GM08714 (cell line): ENCODE results near the gene PRR20G.
"Not testable (repeated sequence)": the region's sequence is repeated elsewhere in the genome, so short reads cannot be mapped to it uniquely, and the experiment has no call there.

ENCODE experiments used
- H3K4me3 ChIP-seq: fragments of 200-500 bp; sonication (Bioruptor generic); 2 replicates; pipeline ENCODE4 v1.5.1; 2014; ENCODE audit warnings: mild to moderate bottlenecking, low read length, inconsistent platforms
- ZNF274 ChIP-seq: IDR thresholded peaks from 2 replicates; pipeline ENCODE4 v1.6.1; 2012; ENCODE audit warnings: mild to moderate bottlenecking, low read depth, low read length

PRR20G gene

GRCh38 chr3:127287840-127288239 lies at the start of gene PRR20G:
PRR20G (minus strand) TSS chr3:127288046; CDS start chr3:127287365, 681 bp downstream.
- TF ChIP-seq ZNF274, result no peak

DNA sequence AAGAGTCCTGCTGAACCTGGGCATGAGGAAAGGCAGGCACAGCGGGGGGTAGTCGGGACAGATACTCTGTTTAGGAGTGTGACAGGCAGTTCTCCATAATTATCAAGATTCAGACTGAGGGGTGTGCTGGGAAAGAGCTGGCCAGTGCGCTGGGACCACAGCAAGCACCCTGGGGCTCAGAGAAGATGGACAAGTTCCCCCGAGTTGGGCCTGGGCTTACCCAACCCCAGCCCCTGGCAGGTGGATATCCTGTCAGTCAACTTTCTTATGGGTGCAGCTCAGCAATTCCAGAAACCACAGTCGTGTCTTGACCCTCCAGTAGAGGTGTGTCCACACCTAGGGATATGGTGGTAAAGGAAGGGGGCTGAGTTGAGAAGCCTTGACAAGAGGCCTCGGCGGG lies 49.2 kb upstream of the PRR20G start:
- no peak overlapping the region for H3K4me3 ChIP-seq
- no peak for TF ChIP-seq ZNF274

More at GRCh38 chr3:127287840-127288239, at the start of gene PRR20G:
- H3K4me3 ChIP-seq, result no peak within 1 kb of the TSS

DNA sequence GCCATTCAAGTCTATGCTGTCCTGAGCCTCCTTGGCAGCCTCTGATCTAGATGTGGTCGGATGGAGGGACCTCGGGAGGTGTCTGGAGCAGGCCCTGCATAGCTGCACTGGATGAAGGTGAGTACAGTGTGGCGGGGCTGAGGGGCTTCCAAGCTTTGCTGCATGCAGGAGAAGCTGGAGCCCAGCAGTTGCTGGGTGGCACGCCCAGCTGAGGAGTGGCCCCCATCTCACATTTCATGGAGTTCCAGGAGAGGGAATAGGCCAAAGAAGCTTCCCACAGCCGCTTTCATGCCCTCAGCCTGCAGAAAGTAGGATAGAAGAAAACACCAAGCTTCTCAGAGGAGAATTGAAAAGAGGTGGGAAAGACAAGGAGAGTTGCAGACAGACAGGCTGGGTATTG lies 48.3 kb upstream of the PRR20G start:
- no peak for TF ChIP-seq ZNF274
- H3K4me3 ChIP-seq, result no peak overlapping the region

GRCh38 chr3:127330385-127330784 lies 42.5 kb upstream of the PRR20G start:
- H3K4me3 ChIP-seq, result no peak overlapping the region
- no peak for TF ChIP-seq ZNF274

DNA sequence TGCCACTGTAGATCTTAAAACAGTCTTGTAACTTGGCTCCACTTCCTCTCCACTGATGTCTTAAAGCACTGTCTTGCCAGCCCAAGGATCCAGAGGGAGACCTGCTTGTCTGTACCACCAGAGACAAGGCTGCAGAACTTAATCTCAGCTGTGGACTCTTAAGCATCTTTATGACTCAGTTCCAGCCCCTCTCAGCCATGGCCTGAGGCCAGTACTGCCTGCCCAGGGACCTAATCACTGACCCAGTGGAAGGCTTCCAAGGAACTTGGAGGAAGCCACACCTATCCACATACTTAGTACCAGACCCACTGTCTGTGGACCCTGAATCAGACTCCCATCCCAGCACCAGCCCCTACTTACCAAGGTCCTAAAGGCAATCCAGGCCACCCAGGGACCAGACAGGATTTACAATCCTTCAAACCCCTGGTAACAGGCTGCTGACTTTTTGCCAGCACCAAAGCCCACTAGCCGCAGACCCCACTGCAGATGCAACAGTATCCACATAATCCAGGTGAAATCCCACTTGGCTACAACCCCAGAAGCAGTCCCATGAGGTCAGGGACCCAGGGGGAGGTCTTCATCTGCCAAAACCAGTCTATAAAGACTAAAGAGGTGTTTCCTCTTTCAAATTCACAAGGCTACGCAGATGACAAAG lies 41.9 kb upstream of the PRR20G start:
- no peak overlapping the region for H3K4me3 ChIP-seq
- TF ChIP-seq ZNF274, result no peak

GRCh38 chr3:127328421-127328820 lies 40.6 kb upstream of the PRR20G start:
- no peak for TF ChIP-seq ZNF274
- H3K4me3 ChIP-seq, result no peak overlapping the region

DNA sequence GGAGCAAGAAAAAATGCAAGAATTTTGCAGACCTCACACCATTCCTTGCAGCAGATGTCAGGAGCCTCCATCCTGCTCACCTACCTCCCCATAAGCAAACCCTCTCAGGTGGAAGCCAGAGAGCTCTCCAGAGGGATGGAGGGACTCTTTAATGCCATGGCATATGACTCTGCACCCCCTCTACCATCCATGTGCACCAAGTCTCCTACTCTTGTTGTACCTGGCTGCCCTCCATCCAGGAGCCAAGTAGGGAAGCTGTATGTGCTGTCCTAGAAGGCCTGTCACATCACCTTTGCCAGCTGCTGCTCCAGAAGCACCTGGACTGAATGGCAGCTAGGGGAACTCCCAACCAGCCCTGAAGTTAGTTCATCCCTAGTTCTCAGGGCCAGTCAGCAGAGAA lies 38.5 kb upstream of the PRR20G start:
- no peak overlapping the region for H3K4me3 ChIP-seq
- TF ChIP-seq ZNF274, result no peak

DNA sequence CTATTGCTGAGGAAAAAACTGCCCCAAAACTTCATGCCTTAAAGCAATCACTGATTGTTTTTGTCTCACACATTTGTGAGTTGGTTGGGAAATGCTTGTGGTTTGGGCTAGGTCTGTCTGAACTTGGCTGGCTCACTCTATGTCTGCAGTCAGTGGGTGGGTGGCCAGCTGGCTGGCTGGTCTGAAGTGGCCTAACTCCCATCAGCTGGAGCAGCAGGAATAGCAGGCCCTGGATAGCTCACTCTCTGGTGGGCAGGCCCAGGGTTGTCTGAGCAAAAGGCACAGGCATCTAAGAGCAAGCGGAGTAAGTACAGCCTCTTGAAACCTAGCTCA lies 37.7 kb upstream of the PRR20G start:
- H3K4me3 ChIP-seq, result no peak overlapping the region
- no peak for TF ChIP-seq ZNF274

DNA sequence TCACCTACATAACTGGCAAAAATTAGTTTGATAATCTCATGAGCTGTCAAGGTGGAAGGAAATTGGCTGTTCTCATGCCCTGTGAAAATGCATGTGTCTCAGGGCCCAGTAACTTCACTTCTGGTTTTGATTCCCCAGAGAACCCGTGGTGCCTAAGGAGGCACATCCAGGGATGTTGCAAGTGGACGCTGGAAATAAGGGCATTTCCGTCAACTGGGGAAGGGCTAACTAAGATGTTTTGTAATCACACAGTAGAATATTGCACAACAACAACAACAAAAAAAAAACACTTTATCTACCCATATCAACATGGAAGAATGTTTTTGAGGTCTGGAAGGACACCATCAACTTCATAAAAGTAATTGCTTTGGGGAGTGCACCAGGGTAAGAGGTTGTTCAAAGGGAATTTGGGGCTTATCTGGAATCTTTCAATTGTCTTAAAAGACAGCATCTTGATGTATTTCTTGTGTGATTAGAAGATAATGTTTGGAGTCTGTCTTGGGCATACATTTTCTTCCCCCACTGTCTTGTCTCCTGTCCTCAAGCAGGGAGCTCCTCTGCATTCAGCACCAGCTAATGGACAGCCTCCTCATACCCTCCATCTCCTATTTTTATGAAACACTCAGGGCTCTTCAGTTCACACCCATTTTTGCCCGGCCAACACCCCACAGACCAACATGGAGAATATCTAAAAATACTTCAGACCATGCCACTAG lies 37.2 kb upstream of the PRR20G start:
- TF ChIP-seq ZNF274, result no peak
- no peak overlapping the region for H3K4me3 ChIP-seq

DNA sequence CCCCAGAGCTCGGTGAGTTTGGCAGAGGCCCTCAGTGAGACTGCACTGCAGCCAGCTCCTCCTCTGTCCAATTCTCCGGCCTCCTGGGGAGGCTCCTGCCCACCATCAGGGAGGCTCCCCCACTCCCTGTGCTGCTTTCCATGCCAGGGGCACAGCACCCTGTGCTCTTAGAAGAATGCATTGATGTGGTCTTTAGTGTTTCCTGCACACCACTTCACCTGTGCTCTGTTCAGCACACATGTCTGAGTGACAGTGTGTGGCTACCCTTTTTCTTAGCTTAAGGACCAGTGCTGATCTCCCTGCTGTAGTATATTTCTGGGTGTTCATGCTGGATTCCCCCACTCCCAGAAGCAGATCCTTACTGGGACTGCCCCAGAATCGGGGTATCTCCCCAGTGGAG lies 36.2 kb upstream of the PRR20G start:
- TF ChIP-seq ZNF274, result no peak
- H3K4me3 ChIP-seq, result no peak overlapping the region

DNA sequence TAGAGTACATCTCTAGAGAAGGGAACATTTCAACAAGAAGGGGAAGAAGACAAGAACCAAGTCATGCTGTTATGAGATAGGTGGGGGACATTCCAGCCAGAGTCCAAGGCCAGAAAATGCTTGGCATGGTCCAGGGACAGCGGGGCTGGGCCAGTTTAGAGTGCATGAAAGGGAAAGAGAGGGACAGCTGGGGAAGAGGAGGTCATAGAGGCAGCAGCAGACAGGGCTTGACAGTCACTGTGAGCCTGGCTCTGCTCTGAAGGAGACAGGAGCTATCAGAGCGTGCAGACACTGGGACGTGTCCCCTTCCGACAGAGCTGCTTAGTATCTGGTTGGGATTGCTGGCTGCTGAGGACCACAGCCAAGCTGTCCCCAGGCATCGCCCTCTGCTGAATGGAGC lies 35.7 kb upstream of the PRR20G start:
- H3K4me3 ChIP-seq, result no peak overlapping the region
- TF ChIP-seq ZNF274, result no peak

DNA sequence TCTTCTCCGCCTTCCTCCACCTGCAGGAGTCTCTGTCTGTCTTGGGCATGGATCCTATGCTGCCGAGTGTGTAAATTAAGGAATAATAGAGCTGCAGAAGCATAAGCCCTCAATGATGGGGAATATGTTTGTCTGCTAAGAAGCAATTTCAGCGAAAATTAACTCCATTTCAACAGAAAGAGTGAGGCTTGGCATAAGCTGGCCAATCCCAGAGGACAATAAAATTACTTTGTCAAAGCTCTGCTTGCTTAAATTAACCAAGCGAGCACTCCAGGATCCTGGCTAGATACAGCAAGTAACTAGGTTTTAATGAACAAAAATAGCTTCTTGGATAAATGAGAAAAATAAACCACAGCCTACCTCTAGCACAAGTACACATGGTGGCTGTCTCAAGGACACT lies 33.5 kb upstream of the PRR20G start:
- no peak for TF ChIP-seq ZNF274
- no peak overlapping the region for H3K4me3 ChIP-seq

DNA sequence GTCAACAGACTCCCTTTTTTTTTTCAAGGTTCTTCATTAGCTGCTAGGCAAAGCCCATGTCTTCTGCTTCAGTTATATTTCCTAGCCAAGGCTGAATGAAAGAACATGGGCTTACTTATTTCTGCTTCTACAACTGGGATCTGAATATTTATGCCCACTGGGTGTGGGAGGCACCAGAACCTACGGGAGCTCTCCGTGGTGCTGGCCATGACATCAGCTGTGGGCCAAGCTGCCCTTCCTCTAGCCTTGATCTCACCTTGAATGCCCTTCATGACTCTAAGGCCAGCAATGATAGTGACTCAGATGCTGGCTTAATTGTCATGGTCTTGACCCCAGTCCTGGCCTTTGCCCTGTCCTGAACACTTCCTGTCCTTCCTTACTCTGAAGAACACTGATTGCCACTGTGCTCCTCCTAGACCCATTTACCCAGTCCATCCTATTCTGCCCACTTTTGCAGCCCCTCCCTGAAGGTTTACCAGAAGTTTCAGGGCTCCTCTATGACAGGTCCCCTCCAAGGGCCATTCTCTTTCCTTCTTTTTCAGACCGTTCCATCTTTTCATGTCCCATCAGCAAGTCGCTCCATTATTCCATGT lies 32.8 kb upstream of the PRR20G start:
- TF ChIP-seq ZNF274, result no peak
- no peak overlapping the region for H3K4me3 ChIP-seq

DNA sequence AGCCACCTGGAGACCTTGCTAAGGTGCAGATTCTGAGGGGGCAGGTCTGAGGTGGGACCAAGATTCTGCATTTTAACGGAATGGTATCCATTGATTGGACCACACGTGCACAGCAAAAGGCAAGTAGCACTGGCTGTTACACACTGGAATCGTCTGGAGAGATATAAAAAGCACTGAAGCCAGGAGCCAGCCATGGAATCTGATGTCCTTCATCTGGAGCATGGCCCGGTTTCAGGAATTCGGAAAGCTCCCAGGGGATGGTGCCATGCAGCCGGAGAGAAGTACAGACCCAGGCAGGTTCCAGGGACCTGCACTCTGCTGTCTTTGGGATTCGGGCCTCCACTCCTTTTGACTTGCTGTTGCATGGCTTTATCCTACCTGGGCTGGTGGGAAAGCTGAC lies 28.8 kb upstream of the PRR20G start:
- H3K4me3 ChIP-seq, result no peak overlapping the region
- TF ChIP-seq ZNF274, result no peak

DNA sequence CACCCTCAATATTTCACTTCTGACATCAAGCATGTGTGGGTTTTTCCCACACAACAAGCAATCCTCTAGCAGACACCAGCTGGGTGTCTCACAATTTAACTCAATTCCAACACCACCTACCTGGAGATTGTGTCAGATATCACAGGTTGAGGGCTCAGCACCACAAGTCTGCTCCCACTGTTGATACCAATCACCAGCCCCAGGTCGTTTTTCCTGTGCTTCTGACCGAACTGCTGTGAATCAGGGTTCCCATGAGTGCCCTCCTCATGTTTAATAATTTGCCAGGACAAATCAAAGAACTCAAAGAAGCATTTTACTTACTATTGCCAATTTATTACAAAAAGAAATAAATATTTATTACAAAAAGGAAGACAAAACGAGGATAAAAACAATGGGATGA lies 25.0 kb upstream of the PRR20G start:
- no peak for TF ChIP-seq ZNF274
- H3K4me3 ChIP-seq, result no peak overlapping the region

DNA sequence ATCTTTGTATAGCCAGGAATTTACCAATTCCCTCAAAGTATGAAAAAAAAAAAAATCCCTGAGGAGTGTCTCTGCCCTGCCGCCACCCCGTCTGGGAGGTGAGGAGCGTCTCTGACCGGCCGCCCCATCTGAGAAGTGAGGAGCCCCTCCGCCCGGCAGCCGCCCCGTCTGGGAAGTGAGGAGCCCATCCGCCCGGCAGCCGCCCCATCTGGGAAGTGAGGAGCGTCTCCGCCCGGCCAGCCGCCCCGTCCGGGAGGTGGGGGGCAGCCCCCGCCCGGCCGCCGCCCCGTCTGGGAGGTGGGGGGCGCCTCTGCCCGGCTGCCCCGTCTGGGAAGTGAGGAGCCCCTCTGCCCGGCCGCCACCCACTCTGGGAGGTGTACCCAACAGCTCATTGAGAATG lies 21.0 kb upstream of the PRR20G start:
- not testable (repeated sequence) for H3K4me3 ChIP-seq
